HG03064 (cell line): Measurements from ENCODE around the gene NTN1.

ENCODE experiments used
- ATAC-seq: cut with Tn5 transposase; IDR thresholded peaks from one replicate; pipeline ENCODE4 v1.9.1; 2021; ENCODE audit warnings: low read depth; ENCODE audit not compliant: unreplicated experiment

The NTN1 gene

GRCh38 chr17:9292561-9292941 is 271.2 kb downstream of the NTN1 start:
- ATAC-seq: no peak
